A204.1 (cell line): ENCODE measurements around the gene PRDM16.

Experiments used
- FAIRE-seq: peaks from 2 replicates; lab custom pipeline; 2012; peaks lifted over from hg19 to GRCh38; lab: Jason Lieb, UNC

PRDM16 gene

GRCh38 chr1:3359756-3360440 lies 290.9 kb downstream of the PRDM16 start:
- no peak for FAIRE-seq

GRCh38 chr1:3360646-3361257 lies 291.7 kb downstream of the PRDM16 start:
- no peak for FAIRE-seq

- FAIRE-seq, result no peak
Measured at GRCh38 chr1:3363023-3363422, 294.0 kb downstream of the PRDM16 start.

- no peak for FAIRE-seq
Measured at GRCh38 chr1:3363756-3364155, 294.8 kb downstream of the PRDM16 start.

- no peak for FAIRE-seq
Measured at GRCh38 chr1:3364551-3364950, 295.5 kb downstream of the PRDM16 start.

GRCh38 chr1:3364983-3365382 lies 296.0 kb downstream of the PRDM16 start:
- no peak for FAIRE-seq

- no peak for FAIRE-seq
Measured at GRCh38 chr1:3365523-3366125, 296.6 kb downstream of the PRDM16 start.

GRCh38 chr1:3366126-3367051 lies 297.4 kb downstream of the PRDM16 start:
- no peak for FAIRE-seq

GRCh38 chr1:3367376-3367775 lies 298.4 kb downstream of the PRDM16 start:
- no peak for FAIRE-seq

GRCh38 chr1:3368059-3368458 lies 299.1 kb downstream of the PRDM16 start:
- FAIRE-seq, result no peak

GRCh38 chr1:3368711-3369445 lies 299.9 kb downstream of the PRDM16 start:
- FAIRE-seq, result no peak

- FAIRE-seq, result no peak
Measured at GRCh38 chr1:3369446-3370076, 300.6 kb downstream of the PRDM16 start.

GRCh38 chr1:3370856-3371703 lies 302.1 kb downstream of the PRDM16 start:
- FAIRE-seq, result no peak

- no peak for FAIRE-seq
Measured at GRCh38 chr1:3372317-3372716, 303.3 kb downstream of the PRDM16 start.

- FAIRE-seq, result no peak
Measured at GRCh38 chr1:3373175-3373574, 304.2 kb downstream of the PRDM16 start.

- FAIRE-seq, result no peak
Measured at GRCh38 chr1:3373700-3374405, 304.9 kb downstream of the PRDM16 start.

- FAIRE-seq, result no peak
Measured at GRCh38 chr1:3375245-3375644, 306.2 kb downstream of the PRDM16 start.

- no peak for FAIRE-seq
Measured at GRCh38 chr1:3377166-3377565, 308.2 kb downstream of the PRDM16 start.

- no peak for FAIRE-seq
Measured at GRCh38 chr1:3377604-3378279, 308.7 kb downstream of the PRDM16 start.
